Panc1 (cell line): ENCODE data around the gene CTSO. TPM values are rescaled to one million over a fixed set of nuclear protein-coding genes. Genes with fewer than 3 reads are reported as not detected.

Experiments used
- ATAC-seq: fragments of 200-7000 bp; cut with Tn5 transposase; 2 replicates; pipeline ENCODE4 v1.9.1; 2020; ENCODE audit warnings: mild to moderate bottlenecking, moderate library complexity
- BruUV-seq: library from RNA; stranded (reverse); fragments of 400-500 nt; replicated peaks from 2 replicates; lab custom pipeline; 2021; lab: Mats Ljungman, UMichigan
- CTCF ChIA-PET: fragments of 300-600 bp; sonication (Branson Sonifier 250); formaldehyde crosslinking; loops from one replicate; lab custom pipeline; 2022; ENCODE audit warnings: antibody characterized with exemption; lab: Charles Lee
- POLR2A ChIA-PET: fragments of 300-600 bp; sonication (Branson Sonifier 250); formaldehyde crosslinking; loops from one replicate; lab custom pipeline; 2022; ENCODE audit warnings: antibody characterized with exemption; lab: Charles Lee
- DNase-seq: peaks from one replicate; pipeline ENCODE4 v3.0.0-alpha.2; 2010; ENCODE audit warnings: low read depth, low spot score
- H3K27ac ChIP-seq: 2 replicates; pipeline ENCODE4 v1.5.1; 2011; ENCODE audit warnings: mild to moderate bottlenecking, low read length, inconsistent platforms
- H3K27me3 ChIP-seq: fragments of 200-500 bp; sonication (Bioruptor generic); 2 replicates; pipeline ENCODE4 v1.6.0; 2014; ENCODE audit warnings: low read length, inconsistent platforms; ENCODE audit not compliant: control insufficient read depth, insufficient read depth
- H3K36me3 ChIP-seq: fragments of 200-500 bp; sonication (Bioruptor generic); 2 replicates; pipeline ENCODE4 v1.5.1; 2014; ENCODE audit warnings: inconsistent platforms, mild to moderate bottlenecking, low read length, moderate library complexity; ENCODE audit not compliant: control insufficient read depth, insufficient read depth
- H3K4me1 ChIP-seq: 2 replicates; pipeline ENCODE4 v1.5.1; 2011; ENCODE audit warnings: inconsistent platforms, mild to moderate bottlenecking, low read length, moderate library complexity; ENCODE audit not compliant: control insufficient read depth, insufficient read depth
- H3K4me3 ChIP-seq, 2 experiments: 2 replicates each; pipeline ENCODE4 v1.5.1; 2011 to 2012; ENCODE audit warnings: low read depth in 2 of 2, low read length in 2 of 2, mild to moderate bottlenecking in 2 of 2, inconsistent platforms in 1 of 2, moderate library complexity in 1 of 2
- H3K9me3 ChIP-seq: fragments of 200-500 bp; sonication (Bioruptor generic); 2 replicates; pipeline ENCODE4 v1.5.1; 2014; ENCODE audit warnings: low read depth, mild to moderate bottlenecking, inconsistent platforms, low read length, moderate library complexity; ENCODE audit not compliant: control insufficient read depth, insufficient read depth
- CTCF ChIP-seq: fragments of 450-650 bp; IDR thresholded peaks from 2 replicates; pipeline ENCODE4 v1.5.1; 2017; ENCODE audit warnings: mild to moderate bottlenecking
- POLR2AphosphoS5 ChIP-seq: IDR thresholded peaks from 2 replicates; pipeline ENCODE4 v1.6.1; 2012; ENCODE audit warnings: mild to moderate bottlenecking, low read depth, low read length, moderate library complexity
- REST ChIP-seq, 2 experiments: IDR thresholded peaks; 2 replicates each; pipeline ENCODE4 v1.6.1; 2011 to 2012; ENCODE audit warnings: low read depth in 2 of 2, control low read depth in 1 of 2, low read length in 1 of 2, mild to moderate bottlenecking in 1 of 2, moderate library complexity in 1 of 2; ENCODE audit not compliant: insufficient read depth in 1 of 2
- SIN3A ChIP-seq: IDR thresholded peaks from 2 replicates; pipeline ENCODE4 v1.6.1; 2012; ENCODE audit warnings: low read depth, mild to moderate bottlenecking, low read length, moderate library complexity, borderline replicate concordance; ENCODE audit not compliant: insufficient read depth
- TCF7L2 ChIP-seq: IDR thresholded peaks from 2 replicates; pipeline ENCODE4 v1.6.1; 2011; ENCODE audit warnings: mild to moderate bottlenecking, low read depth, low read length, inconsistent platforms
- in situ Hi-C: cut with HindIII; loops from 2 replicates; pipeline ENCODE4 v1.10.0; 2016; ENCODE audit warnings: low sequenced_read_pairs, low pct_unique_long_range_greater_than_20kb
- intact Hi-C: fragments of 100-400 bp; cut with micrococcal nuclease; formaldehyde crosslinking; loops from one replicate; pipeline ENCODE4 v1.10.0; 2022; ENCODE audit not compliant: unreplicated experiment
- total RNA-seq: library from RNA; stranded (reverse); gene quantifications from one replicate; pipeline ENCODE4 v1.2.1, GENCODE V29; 2021; ENCODE audit not compliant: unreplicated experiment

Gene CTSO
- total RNA-seq, 1 experiment from 2014 or later = 3.3 TPM

DNA sequence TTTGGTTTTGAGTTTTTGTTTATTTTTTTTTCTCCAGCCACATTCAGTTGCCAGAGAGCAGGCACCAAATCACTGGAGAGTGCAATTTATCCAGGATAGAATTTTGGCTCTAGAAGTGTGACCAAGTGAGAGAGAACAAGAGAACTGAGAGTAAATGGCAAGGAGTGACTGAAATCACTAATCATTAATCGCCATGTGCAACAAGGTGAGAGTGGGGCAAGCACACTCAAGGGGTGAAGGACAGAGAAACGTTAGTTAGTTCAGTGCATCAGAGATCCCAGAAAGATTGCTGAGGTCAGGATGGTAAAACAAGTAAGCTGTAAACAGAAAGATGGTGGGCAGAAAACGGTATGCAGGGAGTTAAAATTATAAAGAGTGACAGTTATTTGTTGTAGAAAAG, 69.8 kb downstream of the CTSO start:
- intact Hi-C loops (no loop called here), in situ Hi-C loops (no loop called here)
- H3K4me1 ChIP-seq = no peaks in the 10 kb centered on the region
- no peak for DNase-seq
- ChIA-PET CTCF (no interaction called here), POLR2A (no interaction called here)
- no peak overlapping the region for H3K4me3 ChIP-seq
- TF ChIP-seq TCF7L2 = no peak
- no peak for TF ChIP-seq POLR2AphosphoS5
- no peak for TF ChIP-seq REST (IDR thresholded peaks at IDR 0.05; ENCODE audit: insufficient read depth in 1 of 2, low read depth in 2 of 2, low read length in 1 of 2)
- TF ChIP-seq SIN3A = no peak
- TF ChIP-seq CTCF = no peak
- H3K27ac ChIP-seq = no peak overlapping the region
- H3K27me3 ChIP-seq = no peaks in the 10 kb centered on the region
- no peaks in the 10 kb centered on the region for H3K36me3 ChIP-seq
- no peak for ATAC-seq
- no peaks in the 10 kb centered on the region for H3K9me3 ChIP-seq
- no TSS peak for BruUV-seq

- Histone ChIP-seq H3K27me3 (no peaks in the 10 kb centered on the region), H3K4me3 (no peak overlapping the region), H3K4me1 (no peaks in the 10 kb centered on the region), H3K36me3 (no peaks in the 10 kb centered on the region), H3K27ac (no peak overlapping the region), H3K9me3 (no peaks in the 10 kb centered on the region)
- no peak for TF ChIP-seq TCF7L2
- no peak for TF ChIP-seq SIN3A
- no peak for TF ChIP-seq REST (IDR thresholded peaks at IDR 0.05; ENCODE audit: insufficient read depth in 1 of 2, low read depth in 2 of 2, low read length in 1 of 2)
- no peak for TF ChIP-seq POLR2AphosphoS5
- TF ChIP-seq CTCF = no peak
- no peak for ATAC-seq
- DNase-seq = no peak
- ChIA-PET POLR2A (no interaction called here), CTCF (no interaction called here)
- no TSS peak for BruUV-seq
- in situ Hi-C loops = no loop called here
- intact Hi-C loops = no loop called here
These were observed 72.1 kb downstream of the CTSO start for GRCh38 chr4:155881555-155881954.
